GM23338 (cell line): ENCODE measurements around the gene NDST4. TPM values are rescaled to one million over a fixed set of nuclear protein-coding genes. Genes with fewer than 3 reads are reported as not detected.

Source experiments
- ATAC-seq: fragments of 200-7000 bp; cut with Tn5 transposase; 3 replicates; pipeline ENCODE4 v1.9.1; 2020
- DNase-seq: peaks from one replicate; pipeline ENCODE4 v3.0.0-alpha.2; 2015; ENCODE audit warnings: low spot score
- H2AFZ ChIP-seq: fragments of 200-600 bp; sonication (generic); 2 replicates; pipeline ENCODE4 v1.8.0; 2016; ENCODE audit warnings: antibody characterized with exemption, mild to moderate bottlenecking, moderate library complexity
- H3F3A ChIP-seq: fragments of 200-600 bp; sonication (generic); replicated peaks from 2 replicates; pipeline ENCODE4 v1.8.0; 2017; ENCODE audit warnings: antibody characterized with exemption, mixed run types, low read depth
- H3K27ac ChIP-seq: fragments of 200-600 bp; sonication (generic); 2 replicates; pipeline ENCODE4 v1.6.1; 2016; ENCODE audit warnings: low read depth
- H3K27me3 ChIP-seq: fragments of 200-600 bp; sonication (generic); 2 replicates; pipeline ENCODE4 v1.8.0; 2016; ENCODE audit warnings: mild to moderate bottlenecking, mixed run types, moderate library complexity; ENCODE audit not compliant: insufficient read depth
- H3K36me3 ChIP-seq: fragments of 200-600 bp; sonication (generic); 2 replicates; pipeline ENCODE4 v1.8.0; 2016; ENCODE audit warnings: mild to moderate bottlenecking; ENCODE audit not compliant: insufficient read depth
- H3K4me1 ChIP-seq: fragments of 200-600 bp; sonication (generic); 2 replicates; pipeline ENCODE4 v1.8.0; 2016; ENCODE audit warnings: mild to moderate bottlenecking, moderate library complexity; ENCODE audit not compliant: insufficient read depth
- H3K4me2 ChIP-seq: fragments of 200-600 bp; sonication (generic); 2 replicates; pipeline ENCODE4 v1.7.1; 2017; ENCODE audit warnings: mixed run types
- H3K4me3 ChIP-seq: fragments of 200-600 bp; sonication (generic); 2 replicates; pipeline ENCODE4 v1.6.1; 2016; ENCODE audit warnings: mixed run types
- H3K79me2 ChIP-seq: fragments of 200-600 bp; sonication (generic); replicated peaks from 2 replicates; pipeline ENCODE4 v1.8.0; 2017; ENCODE audit warnings: mild to moderate bottlenecking; ENCODE audit not compliant: insufficient read depth
- H3K9me2 ChIP-seq: fragments of 200-600 bp; sonication (generic); 2 replicates; pipeline ENCODE4 v1.8.0; 2017; ENCODE audit not compliant: insufficient read depth
- H4K20me1 ChIP-seq: fragments of 200-600 bp; sonication (generic); replicated peaks from 2 replicates; pipeline ENCODE4 v1.8.0; 2017; ENCODE audit warnings: mild to moderate bottlenecking; ENCODE audit not compliant: insufficient read depth
- H3K27ac Mint-ChIP-seq: 2 replicates; pipeline ENCODE4 v1.8.0; 2020; ENCODE audit warnings: inconsistent platforms, mild to moderate bottlenecking, moderate library complexity, mixed read lengths
- H3K27me3 Mint-ChIP-seq: 3 replicates; pipeline ENCODE4 v1.8.0; 2022; ENCODE audit warnings: low read depth, mild to moderate bottlenecking, moderate library complexity, mixed read lengths, inconsistent platforms; ENCODE audit not compliant: insufficient read depth, poor library complexity
- H3K36me3 Mint-ChIP-seq: 3 replicates; pipeline ENCODE4 v1.8.0; 2021; ENCODE audit warnings: low read depth, mild to moderate bottlenecking, inconsistent platforms, moderate library complexity, mixed read lengths
- H3K4me1 Mint-ChIP-seq: 3 replicates; pipeline ENCODE4 v1.8.0; 2020; ENCODE audit warnings: mild to moderate bottlenecking, inconsistent platforms, mixed read lengths
- H3K4me3 Mint-ChIP-seq: 3 replicates; pipeline ENCODE4 v1.8.0; 2021; ENCODE audit warnings: moderate library complexity, mild to moderate bottlenecking, inconsistent platforms, mixed read lengths
- H3K9me3 Mint-ChIP-seq: 3 replicates; pipeline ENCODE4 v1.8.0; 2020; ENCODE audit warnings: moderate library complexity, mild to moderate bottlenecking, inconsistent platforms, mixed read lengths
- CREB1 ChIP-seq: fragments of 250-450 bp; sonication (Bioruptor Pico); IDR thresholded peaks from 2 replicates; pipeline ENCODE4 v1.5.0; 2020; ENCODE audit warnings: low read depth, mild to moderate bottlenecking, moderate library complexity
- EZH2 ChIP-seq: fragments of 200-600 bp; sonication (generic); IDR thresholded peaks from one replicate; pipeline ENCODE4 v1.8.0; 2017; ENCODE audit warnings: antibody characterized with exemption, mild to moderate bottlenecking, low read depth; ENCODE audit not compliant: unreplicated experiment
- EZH2phosphoT487 ChIP-seq: fragments of 200-600 bp; sonication (generic); IDR thresholded peaks from one replicate; pipeline ENCODE4 v1.8.1; 2018; ENCODE audit warnings: antibody characterized with exemption; ENCODE audit not compliant: unreplicated experiment
- JUNB ChIP-seq: IDR thresholded peaks from one replicate; pipeline ENCODE4 v1.6.1; 2016; ENCODE audit warnings: antibody characterized with exemption; ENCODE audit not compliant: unreplicated experiment
- NANOG ChIP-seq: IDR thresholded peaks from 2 replicates; pipeline ENCODE4 v1.6.1; 2016; ENCODE audit warnings: antibody characterized with exemption, borderline replicate concordance
- POLR2AphosphoS5 ChIP-seq: IDR thresholded peaks from 2 replicates; pipeline ENCODE4 v1.6.1; 2016; ENCODE audit warnings: antibody characterized with exemption, low read depth
- STAT1 ChIP-seq: IDR thresholded peaks from one replicate; pipeline ENCODE4 v1.6.1; 2016; ENCODE audit warnings: antibody characterized with exemption; ENCODE audit not compliant: unreplicated experiment
- ZNF114 ChIP-seq: fragments of 250-450 bp; sonication (Bioruptor Pico); IDR thresholded peaks from 2 replicates; pipeline ENCODE4 v1.5.0; 2020; ENCODE audit warnings: mild to moderate bottlenecking, moderate library complexity
- ZNF331 ChIP-seq: fragments of 250-450 bp; sonication (Bioruptor Pico); IDR thresholded peaks from 2 replicates; pipeline ENCODE4 v1.5.0; 2020; ENCODE audit warnings: low read depth, mild to moderate bottlenecking, moderate library complexity
- polyA plus RNA-seq: library from polyadenylated mRNA; unstranded; fragments of >200 nt; fragmentation: Nextera tagmentation; extraction: Ambion mirVana; gene quantifications from 2 replicates; pipeline ENCODE4 v1.2.1, GENCODE V29; 2016
- total RNA-seq: library from RNA; depleted of rRNA; stranded (reverse); fragments of >200 nt; shearing (Covaris generic); gene quantifications from 2 replicates; pipeline ENCODE4 v1.2.3, GENCODE V29; 2014
- TF ChIP-seq, protein P1 (sequence below): IDR thresholded peaks from one replicate; pipeline ENCODE4 v1.6.1; 2018; ENCODE audit warnings: antibody characterized with exemption; ENCODE audit not compliant: unreplicated experiment
- TF ChIP-seq, protein P2 (sequence below), 2 experiments: fragments of 200-600 bp in 1 of 2; sonication (generic) in 1 of 2; conservative IDR thresholded peaks; 2 replicates each; pipeline versions ENCODE4 v1.5.1 to v1.6.1; 2016 to 2017; ENCODE audit warnings: antibody characterized with exemption in 2 of 2, low read depth in 2 of 2, mild to moderate bottlenecking in 2 of 2, moderate library complexity in 1 of 2
- TF ChIP-seq, protein P3 (sequence below): IDR thresholded peaks from 2 replicates; pipeline ENCODE4 v1.6.1; 2016; ENCODE audit warnings: antibody characterized with exemption

NDST4 gene
- total and polyA plus RNA-seq, 2 experiments from 2014 or later = not detected

DNA sequence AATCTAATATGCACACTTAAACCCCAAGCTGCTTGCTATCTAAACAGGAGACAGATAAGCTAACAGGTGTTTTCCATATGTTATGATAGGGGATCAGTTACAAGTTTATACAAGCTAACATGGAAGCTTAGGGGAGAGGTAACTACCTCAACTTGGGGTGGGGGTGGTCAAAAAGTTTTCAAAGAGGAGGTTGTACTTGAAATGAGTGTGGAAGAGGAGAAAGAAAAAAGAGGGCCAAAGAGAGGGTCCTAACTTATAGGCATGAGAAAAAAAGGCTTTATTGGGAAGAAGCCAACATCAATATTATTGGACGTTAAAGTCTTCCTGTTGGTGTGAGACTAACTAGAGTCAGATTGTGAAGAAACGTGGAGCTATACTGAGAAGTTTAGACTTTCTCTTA lies 205.9 kb downstream of the NDST4 start:
- H3K27me3 ChIP-seq = no peaks in the 10 kb centered on the region
- no peaks in the 10 kb centered on the region for H3K4me1 Mint-ChIP-seq
- no peak for ATAC-seq

More for the DNA sequence above, 205.9 kb downstream of the NDST4 start:
- Histone ChIP-seq H3K27ac (no peak overlapping the region), H3K4me1 (no peaks in the 10 kb centered on the region), H3K4me3 (no peak overlapping the region), H2AFZ (no peak overlapping the region), H3K9me2 (no peaks in the 10 kb centered on the region), H3K36me3 (no peaks in the 10 kb centered on the region), H4K20me1 (no peaks in the 10 kb centered on the region), H3K4me2 (no peak overlapping the region), H3F3A (no peaks in the 10 kb centered on the region), H3K79me2 (no peaks in the 10 kb centered on the region)
- Mint-ChIP-seq H3K9me3 (no peaks in the 10 kb centered on the region), H3K27ac (no peak overlapping the region), H3K4me3 (no peak overlapping the region), H3K36me3 (no peaks in the 10 kb centered on the region), H3K27me3 (no peaks in the 10 kb centered on the region)
- TF ChIP-seq, protein P1, sequence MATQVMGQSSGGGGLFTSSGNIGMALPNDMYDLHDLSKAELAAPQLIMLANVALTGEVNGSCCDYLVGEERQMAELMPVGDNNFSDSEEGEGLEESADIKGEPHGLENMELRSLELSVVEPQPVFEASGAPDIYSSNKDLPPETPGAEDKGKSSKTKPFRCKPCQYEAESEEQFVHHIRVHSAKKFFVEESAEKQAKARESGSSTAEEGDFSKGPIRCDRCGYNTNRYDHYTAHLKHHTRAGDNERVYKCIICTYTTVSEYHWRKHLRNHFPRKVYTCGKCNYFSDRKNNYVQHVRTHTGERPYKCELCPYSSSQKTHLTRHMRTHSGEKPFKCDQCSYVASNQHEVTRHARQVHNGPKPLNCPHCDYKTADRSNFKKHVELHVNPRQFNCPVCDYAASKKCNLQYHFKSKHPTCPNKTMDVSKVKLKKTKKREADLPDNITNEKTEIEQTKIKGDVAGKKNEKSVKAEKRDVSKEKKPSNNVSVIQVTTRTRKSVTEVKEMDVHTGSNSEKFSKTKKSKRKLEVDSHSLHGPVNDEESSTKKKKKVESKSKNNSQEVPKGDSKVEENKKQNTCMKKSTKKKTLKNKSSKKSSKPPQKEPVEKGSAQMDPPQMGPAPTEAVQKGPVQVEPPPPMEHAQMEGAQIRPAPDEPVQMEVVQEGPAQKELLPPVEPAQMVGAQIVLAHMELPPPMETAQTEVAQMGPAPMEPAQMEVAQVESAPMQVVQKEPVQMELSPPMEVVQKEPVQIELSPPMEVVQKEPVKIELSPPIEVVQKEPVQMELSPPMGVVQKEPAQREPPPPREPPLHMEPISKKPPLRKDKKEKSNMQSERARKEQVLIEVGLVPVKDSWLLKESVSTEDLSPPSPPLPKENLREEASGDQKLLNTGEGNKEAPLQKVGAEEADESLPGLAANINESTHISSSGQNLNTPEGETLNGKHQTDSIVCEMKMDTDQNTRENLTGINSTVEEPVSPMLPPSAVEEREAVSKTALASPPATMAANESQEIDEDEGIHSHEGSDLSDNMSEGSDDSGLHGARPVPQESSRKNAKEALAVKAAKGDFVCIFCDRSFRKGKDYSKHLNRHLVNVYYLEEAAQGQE = no peak
- TF ChIP-seq STAT1 = no peak
- TF ChIP-seq ZNF331 (CRISPR knock-in tag) = no peak
- TF ChIP-seq, protein P2, sequence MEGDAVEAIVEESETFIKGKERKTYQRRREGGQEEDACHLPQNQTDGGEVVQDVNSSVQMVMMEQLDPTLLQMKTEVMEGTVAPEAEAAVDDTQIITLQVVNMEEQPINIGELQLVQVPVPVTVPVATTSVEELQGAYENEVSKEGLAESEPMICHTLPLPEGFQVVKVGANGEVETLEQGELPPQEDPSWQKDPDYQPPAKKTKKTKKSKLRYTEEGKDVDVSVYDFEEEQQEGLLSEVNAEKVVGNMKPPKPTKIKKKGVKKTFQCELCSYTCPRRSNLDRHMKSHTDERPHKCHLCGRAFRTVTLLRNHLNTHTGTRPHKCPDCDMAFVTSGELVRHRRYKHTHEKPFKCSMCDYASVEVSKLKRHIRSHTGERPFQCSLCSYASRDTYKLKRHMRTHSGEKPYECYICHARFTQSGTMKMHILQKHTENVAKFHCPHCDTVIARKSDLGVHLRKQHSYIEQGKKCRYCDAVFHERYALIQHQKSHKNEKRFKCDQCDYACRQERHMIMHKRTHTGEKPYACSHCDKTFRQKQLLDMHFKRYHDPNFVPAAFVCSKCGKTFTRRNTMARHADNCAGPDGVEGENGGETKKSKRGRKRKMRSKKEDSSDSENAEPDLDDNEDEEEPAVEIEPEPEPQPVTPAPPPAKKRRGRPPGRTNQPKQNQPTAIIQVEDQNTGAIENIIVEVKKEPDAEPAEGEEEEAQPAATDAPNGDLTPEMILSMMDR (conservative IDR thresholded peaks at IDR 0.05; ENCODE audit: low read depth in 2 of 2) = no peak
- TF ChIP-seq NANOG = no peak
- no peak for TF ChIP-seq POLR2AphosphoS5
- no peak for TF ChIP-seq ZNF114
- TF ChIP-seq CREB1 = no peak
- TF ChIP-seq JUNB = no peak
- TF ChIP-seq, protein P3, sequence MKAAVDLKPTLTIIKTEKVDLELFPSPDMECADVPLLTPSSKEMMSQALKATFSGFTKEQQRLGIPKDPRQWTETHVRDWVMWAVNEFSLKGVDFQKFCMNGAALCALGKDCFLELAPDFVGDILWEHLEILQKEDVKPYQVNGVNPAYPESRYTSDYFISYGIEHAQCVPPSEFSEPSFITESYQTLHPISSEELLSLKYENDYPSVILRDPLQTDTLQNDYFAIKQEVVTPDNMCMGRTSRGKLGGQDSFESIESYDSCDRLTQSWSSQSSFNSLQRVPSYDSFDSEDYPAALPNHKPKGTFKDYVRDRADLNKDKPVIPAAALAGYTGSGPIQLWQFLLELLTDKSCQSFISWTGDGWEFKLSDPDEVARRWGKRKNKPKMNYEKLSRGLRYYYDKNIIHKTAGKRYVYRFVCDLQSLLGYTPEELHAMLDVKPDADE = no peak
- no peak for TF ChIP-seq EZH2phosphoT487
- TF ChIP-seq EZH2 = no peak
- no peak for DNase-seq
